PC-9 (cell line): ENCODE measurements around the gene ST7.

Experiments
- CTCF ChIP-seq: fragments of 200-600 bp; sonication (generic); conservative IDR thresholded peaks from 2 replicates; pipeline ENCODE4 v1.6.1; 2017; ENCODE audit warnings: mixed run types, antibody characterized with exemption, mild to moderate bottlenecking, moderate library complexity
- EZH2 ChIP-seq: fragments of 200-600 bp; sonication (generic); IDR thresholded peaks from 2 replicates; pipeline ENCODE4 v1.8.0; 2017; ENCODE audit warnings: antibody characterized with exemption, low read depth

- TF ChIP-seq EZH2 = no peak
- no peak for TF ChIP-seq CTCF
Measured at GRCh38 chr7:117113871-117114270, 160.6 kb downstream of the ST7 start.
